H1 (cell line): ENCODE results near the gene STAG1. TPM values are rescaled to one million over a fixed set of nuclear protein-coding genes. Genes with fewer than 3 reads are reported as not detected.

Experiments
- CTCF ChIA-PET: fragments of 300-600 bp; sonication (Branson Sonifier 250); formaldehyde crosslinking; loops from one replicate; lab custom pipeline; 2021; ENCODE audit not compliant: partially characterized antibody; lab: Charles Lee
- POLR2A ChIA-PET: fragments of 300-600 bp; sonication (Branson Sonifier 250); formaldehyde crosslinking; loops from one replicate; lab custom pipeline; 2021; ENCODE audit warnings: inconsistent platforms; ENCODE audit not compliant: partially characterized antibody; lab: Charles Lee
- DNase-seq, 2 experiments: peaks; one replicate each; pipeline versions ENCODE4 v3.0.0 to v3.0.0-alpha.2; 2010 to 2022; ENCODE audit warnings: low spot score in 2 of 2, low read depth in 1 of 2, mixed read lengths in 1 of 2
- FAIRE-seq: peaks from 2 replicates; lab custom pipeline; 2011; peaks lifted over from hg19 to GRCh38; lab: Jason Lieb, UNC
- H2AFZ ChIP-seq: 2 replicates; pipeline ENCODE4 v1.8.1; 2012; ENCODE audit warnings: low read length, inconsistent platforms
- H2AK5ac ChIP-seq: 2 replicates; pipeline ENCODE4 v1.6.1; 2013; ENCODE audit warnings: low read depth, low read length
- H2BK120ac ChIP-seq: replicated peaks from 2 replicates; pipeline ENCODE3; 2013; ENCODE audit warnings: low read depth, low read length, inconsistent platforms
- H2BK12ac ChIP-seq: 2 replicates; pipeline ENCODE4 v1.6.1; 2013; ENCODE audit warnings: low read depth, low read length
- H2BK15ac ChIP-seq: 2 replicates; pipeline ENCODE4 v1.6.1; 2013; ENCODE audit warnings: low read length
- H2BK20ac ChIP-seq: 2 replicates; pipeline ENCODE4 v1.6.1; 2013; ENCODE audit warnings: low read length
- H2BK5ac ChIP-seq: 2 replicates; pipeline ENCODE4 v1.6.1; 2013; ENCODE audit warnings: low read depth, low read length
- H3K14ac ChIP-seq: 2 replicates; pipeline ENCODE4 v1.6.1; 2013; ENCODE audit warnings: inconsistent platforms; ENCODE audit not compliant: insufficient read length
- H3K18ac ChIP-seq: 2 replicates; pipeline ENCODE4 v1.6.1; 2013; ENCODE audit warnings: low read length; ENCODE audit errors: extremely low read depth
- H3K23ac ChIP-seq: 2 replicates; pipeline ENCODE4 v1.6.1; 2013; ENCODE audit warnings: inconsistent platforms; ENCODE audit not compliant: insufficient read length
- H3K23me2 ChIP-seq: 2 replicates; pipeline ENCODE4 v1.6.1; 2013; ENCODE audit warnings: low read depth, low read length
- H3K27ac ChIP-seq: 2 replicates; pipeline ENCODE4 v1.6.1; 2011; ENCODE audit warnings: low read depth, low read length, inconsistent platforms
- H3K27me3 ChIP-seq, 4 experiments: replicated peaks in 1 of 4; 1 replicate in 1 of 4; 2 replicates in 3 of 4; pipeline versions ENCODE4 v1.6.1 to v1.8.1; 2011 to 2013; ENCODE audit warnings: low read length in 3 of 4, mild to moderate bottlenecking in 3 of 4, inconsistent platforms in 2 of 4, mixed read lengths in 2 of 4, moderate library complexity in 1 of 4; ENCODE audit not compliant: control insufficient read depth in 3 of 4, insufficient read depth in 3 of 4; ENCODE audit errors: extremely low read depth in 1 of 4
- H3K36me3 ChIP-seq, 4 experiments: 2 replicates each; pipeline versions ENCODE4 v1.6.1 to v1.8.1; 2011 to 2013; ENCODE audit warnings: mild to moderate bottlenecking in 4 of 4, low read length in 3 of 4, moderate library complexity in 2 of 4, control low read depth in 1 of 4, inconsistent platforms in 1 of 4; ENCODE audit not compliant: insufficient read depth in 4 of 4, control insufficient read depth in 2 of 4
- H3K4ac ChIP-seq: replicated peaks from 2 replicates; pipeline ENCODE3; 2013; ENCODE audit warnings: low read length, low read depth, mixed read lengths, inconsistent platforms; ENCODE audit not compliant: insufficient read length
- H3K4me1 ChIP-seq, 4 experiments: replicated peaks in 1 of 4; 1 replicate in 1 of 4; 2 replicates in 3 of 4; pipeline versions ENCODE4 v1.6.1 to v1.8.1; 2011 to 2013; ENCODE audit warnings: low read length in 3 of 4, inconsistent platforms in 2 of 4, mixed read lengths in 1 of 4; ENCODE audit not compliant: insufficient read depth in 4 of 4, control insufficient read depth in 3 of 4
- H3K4me2 ChIP-seq, 2 experiments: 2 replicates each; pipeline versions ENCODE4 v1.6.1 to v1.8.1; 2011 to 2013; ENCODE audit warnings: low read depth in 2 of 2, low read length in 2 of 2, control low read depth in 1 of 2, inconsistent platforms in 1 of 2, mild to moderate bottlenecking in 1 of 2; ENCODE audit not compliant: insufficient read depth in 1 of 2
- H3K4me3 ChIP-seq, 4 experiments: fragments of 200-600, 300-600 bp in 1 of 4; sonication (generic), shearing (Covaris generic), sonication (Bioruptor Twin) in 1 of 4; 2 replicates each; pipeline versions ENCODE4 v1.5.1 to v1.8.1; 2011 to 2016; ENCODE audit warnings: low read length in 4 of 4, low read depth in 3 of 4, control low read depth in 2 of 4, inconsistent platforms in 2 of 4, mild to moderate bottlenecking in 2 of 4, mixed read lengths in 1 of 4, moderate library complexity in 1 of 4; ENCODE audit not compliant: insufficient read depth in 2 of 4; ENCODE audit errors: extremely low read depth in 1 of 4
- H3K56ac ChIP-seq: replicated peaks from 2 replicates; pipeline ENCODE3; 2013; ENCODE audit warnings: low read depth, mild to moderate bottlenecking, mixed read lengths, low read length, inconsistent platforms; ENCODE audit not compliant: insufficient read length
- H3K79me1 ChIP-seq: 2 replicates; pipeline ENCODE4 v1.6.1; 2013; ENCODE audit warnings: low read depth, low read length, control low read depth
- H3K79me2 ChIP-seq, 2 experiments: 2 replicates each; pipeline versions ENCODE4 v1.6.1 to v1.8.1; 2012 to 2013; ENCODE audit warnings: low read length in 2 of 2, mild to moderate bottlenecking in 2 of 2, inconsistent platforms in 1 of 2; ENCODE audit not compliant: insufficient read depth in 2 of 2, control insufficient read depth in 1 of 2
- H3K9ac ChIP-seq, 4 experiments: replicated peaks in 1 of 4; 1 replicate in 1 of 4; 2 replicates in 3 of 4; pipeline versions ENCODE4 v1.6.1 to v1.8.1; 2011 to 2013; ENCODE audit warnings: low read depth in 3 of 4, low read length in 3 of 4, control low read depth in 2 of 4, mild to moderate bottlenecking in 2 of 4, moderate library complexity in 2 of 4, inconsistent platforms in 1 of 4; ENCODE audit errors: extremely low read depth in 1 of 4
- H3K9me3 ChIP-seq, 2 experiments: 2 replicates each; pipeline versions ENCODE4 v1.6.1 to v1.8.1; 2012 to 2013; ENCODE audit warnings: mild to moderate bottlenecking in 2 of 2, moderate library complexity in 2 of 2, control low read depth in 1 of 2, inconsistent platforms in 1 of 2, low read depth in 1 of 2, low read length in 1 of 2, mixed read lengths in 1 of 2; ENCODE audit not compliant: insufficient read depth in 2 of 2
- H4K20me1 ChIP-seq, 2 experiments: replicated peaks in 1 of 2; 2 replicates each; pipeline versions ENCODE3 to v1.8.1; 2011 to 2013; ENCODE audit warnings: inconsistent platforms in 2 of 2, low read length in 2 of 2, mild to moderate bottlenecking in 1 of 2; ENCODE audit not compliant: insufficient read depth in 2 of 2, control insufficient read depth in 1 of 2
- H4K5ac ChIP-seq: 2 replicates; pipeline ENCODE4 v1.6.1; 2013; ENCODE audit warnings: low read length, low read depth, mixed read lengths, inconsistent platforms; ENCODE audit not compliant: insufficient read length
- H4K8ac ChIP-seq: 2 replicates; pipeline ENCODE4 v1.8.0; 2013; ENCODE audit warnings: mild to moderate bottlenecking, moderate library complexity, low read length, inconsistent platforms; ENCODE audit not compliant: insufficient read depth; ENCODE audit errors: extremely low read depth
- H4K91ac ChIP-seq: replicated peaks from 2 replicates; pipeline ENCODE3; 2013; ENCODE audit warnings: low read length, mixed read lengths, inconsistent platforms; ENCODE audit not compliant: insufficient read length
- ASH2L ChIP-seq: fragments of 200-600, 300-600 bp; sonication (generic); IDR thresholded peaks from one replicate; pipeline ENCODE4 v1.7.1; 2017; ENCODE audit warnings: low read length
- BCL11A ChIP-seq, 2 experiments: IDR thresholded peaks; one replicate each; pipeline ENCODE4 v1.6.1; 2011; ENCODE audit warnings: low read depth in 2 of 2, low read length in 2 of 2, mild to moderate bottlenecking in 2 of 2
- CHD1 ChIP-seq: IDR thresholded peaks from 2 replicates; pipeline ENCODE4 v1.6.1; 2012; ENCODE audit warnings: low read depth, low read length, improper control_type of control experiment
- CREB1 ChIP-seq: IDR thresholded peaks from 2 replicates; pipeline ENCODE4 v1.6.1; 2012; ENCODE audit warnings: inconsistent platforms
- CTBP2 ChIP-seq: IDR thresholded peaks from 2 replicates; pipeline ENCODE4 v1.7.0; 2011; ENCODE audit warnings: borderline replicate concordance, mild to moderate bottlenecking, moderate library complexity, mixed read lengths, low read length; ENCODE audit not compliant: insufficient read depth, insufficient read length
- HDAC6 ChIP-seq: IDR thresholded peaks from one replicate; pipeline ENCODE4 v1.7.1; 2012; ENCODE audit warnings: low read depth, mild to moderate bottlenecking, inconsistent platforms, low read length, moderate library complexity
- POLR2AphosphoS5 ChIP-seq: IDR thresholded peaks from 2 replicates; pipeline ENCODE4 v1.6.1; 2011; ENCODE audit warnings: low read depth, low read length
- TAF7 ChIP-seq: optimal IDR thresholded peaks from 2 replicates; pipeline ENCODE3; 2011; ENCODE audit warnings: low read depth, mild to moderate bottlenecking, inconsistent platforms, low read length, moderate library complexity, borderline replicate concordance
- polyA plus RNA-seq, 7 experiments: library from polyadenylated mRNA; depleted of rRNA in 3 of 7; stranded (reverse) in 5 of 7; unstranded in 2 of 7; fragments of >200 nt in 5 of 7; fragments of 200-250 nt in 2 of 7; gene quantifications; 1 replicate in 5 of 7; 2 replicates in 1 of 7; 4 replicates in 1 of 7; pipeline versions ENCODE4 v1.2.1 to v1.2.3, GENCODE V29; 2011 to 2013; ENCODE audit warnings: missing spikeins in 2 of 7, mixed read lengths in 2 of 7
- total RNA-seq: library from RNA; stranded (reverse); fragmentation: NEBNext Ultra II Directional; extraction: Animal tissue kit (Norgen Biotek cat#: 25700); gene quantifications from 2 replicates; pipeline ENCODE4 v1.2.1, GENCODE V29; 2021

STAG1 gene
- total and polyA plus RNA-seq, 2 of the 8 experiments (the other 6 are each of a cell fraction or from before 2014, with no cell fraction given) = 4.6 to 23.4 TPM

DNA sequence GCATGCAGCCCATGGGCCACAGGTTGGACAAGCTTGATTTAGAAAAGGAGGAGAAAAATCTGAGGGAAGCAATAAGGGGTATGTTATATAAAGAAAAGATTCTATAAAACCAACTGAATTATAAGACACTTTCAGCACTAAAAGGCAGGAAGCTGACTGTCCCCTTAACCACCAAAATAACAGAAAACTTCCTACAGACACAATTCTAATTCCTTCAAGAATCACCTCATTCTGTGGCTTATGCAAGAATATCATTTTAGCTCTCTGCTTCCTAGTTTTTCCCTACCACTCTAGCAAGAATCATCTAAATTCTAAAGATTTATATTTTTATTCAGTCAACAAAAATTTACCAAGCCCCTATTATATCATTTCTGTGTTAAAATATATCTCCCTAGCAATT, 6.3 kb downstream of the STAG1 start:
- Histone ChIP-seq H3K56ac (no peak overlapping the region), H3K9me3 (no peaks in the 10 kb centered on the region), H3K18ac (no peak overlapping the region), H3K4me1 (peaks cover 3 to 9% (median 6%) of the 10 kb centered on the region in 4 experiments; a peak in 4 of 7 replicates), H2BK15ac (no peak overlapping the region), H3K14ac (no peak overlapping the region), H2BK120ac (no peak overlapping the region), H4K8ac (no peak overlapping the region), H3K4me2 (no peak overlapping the region), H2AK5ac (no peak overlapping the region), H3K4me3 (no peak overlapping the region), H3K23me2 (no peaks in the 10 kb centered on the region), H4K91ac (no peak overlapping the region), H3K36me3 (no peaks in the 10 kb centered on the region), H3K27ac (no peak overlapping the region), H2BK20ac (no peak overlapping the region), H3K9ac (no peak overlapping the region), H4K5ac (no peak overlapping the region), H2BK5ac (no peak overlapping the region), H2AFZ (no peak overlapping the region), H3K79me1 (no peaks in the 10 kb centered on the region), H3K4ac (no peak overlapping the region), H3K23ac (no peak overlapping the region), H3K79me2 (peaks cover 13 to 99% of the 10 kb centered on the region in 2 experiments), H2BK12ac (no peak overlapping the region), H4K20me1 (peaks cover 0 to 4% of the 10 kb centered on the region in 2 experiments), H3K27me3 (no peaks in the 10 kb centered on the region)
- FAIRE-seq (no peak), DNase-seq (no peak)
- no peak for TF ChIP-seq CREB1
- no peak for TF ChIP-seq BCL11A (IDR thresholded peaks at IDR 0.05; ENCODE audit: low read depth in 2 of 2, low read length in 2 of 2)
- no peak for TF ChIP-seq TAF7
- no peak for TF ChIP-seq CTBP2
- no peak for TF ChIP-seq CHD1
- no peak for TF ChIP-seq ASH2L
- no peak for TF ChIP-seq POLR2AphosphoS5
- no peak for TF ChIP-seq HDAC6
- CTCF ChIA-PET = no interaction called here
- POLR2A ChIA-PET = interaction anchor here (0.7 to 1.3 kb wide), 2 partner anchors 17 to 115 kb away, joined by 3 read pairs; no protein-coding TSS in a partner anchor
